Caki2 (cell line): Measurements from ENCODE around the gene OR13C8. TPM values are rescaled to one million over a fixed set of nuclear protein-coding genes. Genes with fewer than 3 reads are reported as not detected.
"Not testable (repeated sequence)": the region's sequence is repeated elsewhere in the genome, so short reads cannot be mapped to it uniquely, and the experiment has no call there.

Experiments
- DNase-seq: peaks from one replicate; pipeline ENCODE4 v3.0.0-alpha.2; 2015; ENCODE audit warnings: low read depth
- in situ Hi-C: cut with HindIII; loops from 2 replicates; pipeline ENCODE4 v1.10.0; 2016; ENCODE audit warnings: low sequenced_read_pairs, low pct_unique_long_range_greater_than_20kb, mixed read lengths
- total RNA-seq: library from RNA; depleted of rRNA; stranded (reverse); fragments of >200 nt; shearing (Covaris generic); gene quantifications from 2 replicates; pipeline ENCODE4 v1.2.3, GENCODE V29; 2014; ENCODE audit warnings: low replicate concordance; rRNA removed

The OR13C8 gene
- not detected in 2 replicates for total RNA-seq

- in situ Hi-C loops, result no loop called here
- DNase-seq, result no peak
Measured at GRCh38 chr9:104568868-104569267, at the start of gene OR13C8. Gene OR13C8 (plus strand): TSS chr9:104569168. CDS start chr9:104569168, 0 bp downstream.

GRCh38 chr9:104520241-104520640, 48.7 kb upstream of the OR13C8 start:
- in situ Hi-C loops, DNase-seq: not testable (repeated sequence)

DNA sequence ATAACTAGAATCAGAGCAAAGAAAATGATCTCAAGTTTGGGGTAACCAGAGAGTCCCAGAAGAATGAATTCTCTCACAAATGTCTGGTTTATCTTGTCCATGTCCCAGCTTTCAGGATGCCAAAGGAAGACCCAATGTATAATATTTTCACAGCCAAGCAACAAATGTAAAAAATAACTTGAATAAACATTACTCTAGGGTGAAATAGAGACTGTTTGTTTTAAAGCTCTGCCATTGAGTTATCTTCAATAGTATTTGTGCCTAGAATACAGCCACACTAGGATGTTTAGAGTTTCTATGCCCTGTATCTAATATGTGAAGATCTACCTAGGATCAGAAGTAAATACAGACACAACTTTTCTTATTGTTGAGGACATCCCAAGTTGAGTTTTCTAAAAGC, 41.9 kb upstream of the OR13C8 start, which contains the start of gene OR13C4:
Gene OR13C4 (minus strand): TSS at position 101 of the 400 bp plus-strand sequence. CDS start 0 bp downstream, at position 101.
- in situ Hi-C loops, result no loop called here
- DNase-seq, result no peak

DNA sequence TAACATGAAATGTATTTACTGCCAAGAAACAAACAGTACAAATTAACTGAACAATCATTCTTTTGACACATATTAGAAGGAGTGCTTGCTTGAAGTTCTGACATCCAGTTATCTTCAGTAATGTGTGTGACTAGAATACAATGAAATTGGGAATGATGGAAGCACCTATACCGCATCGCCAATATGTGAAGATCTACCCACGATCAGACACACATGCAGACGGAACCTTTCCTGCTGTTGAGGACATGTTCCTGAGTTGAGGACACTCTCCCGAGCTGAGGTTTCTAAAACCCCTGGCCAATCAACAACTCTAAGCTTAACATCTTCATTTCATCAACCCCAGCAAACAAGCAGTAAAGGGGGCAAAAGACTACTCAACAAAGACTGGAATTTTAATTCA, 32.2 kb upstream of the OR13C8 start, which contains the start of gene OR13C3:
Gene OR13C3 (minus strand): TSS at position 101 of the 400 bp plus-strand sequence. CDS start 133 bp downstream, outside the sequence.
- in situ Hi-C loops, result no loop called here
- DNase-seq, result no peak

DNA sequence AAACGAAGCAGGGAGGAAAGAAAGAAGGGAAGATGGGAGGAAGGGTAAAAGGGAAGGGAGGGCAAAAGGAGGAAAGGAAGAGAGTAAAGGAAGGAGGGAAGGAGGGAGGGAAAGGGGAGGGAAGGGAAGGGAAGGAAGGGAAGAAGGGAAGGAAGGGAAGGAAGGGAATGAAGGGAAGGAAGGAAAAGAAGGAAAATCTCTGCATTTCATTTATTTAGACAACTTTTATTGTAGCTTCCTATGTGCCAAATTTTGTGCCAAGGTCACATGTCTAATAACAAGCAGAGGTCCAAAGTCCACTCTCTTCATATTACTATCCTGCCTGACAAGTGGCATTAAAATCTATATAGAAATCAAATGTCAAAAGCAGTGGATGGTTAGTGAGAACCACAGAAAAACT, 29.7 kb upstream of the OR13C8 start:
- in situ Hi-C loops, result no loop called here
- DNase-seq, result no peak

DNA sequence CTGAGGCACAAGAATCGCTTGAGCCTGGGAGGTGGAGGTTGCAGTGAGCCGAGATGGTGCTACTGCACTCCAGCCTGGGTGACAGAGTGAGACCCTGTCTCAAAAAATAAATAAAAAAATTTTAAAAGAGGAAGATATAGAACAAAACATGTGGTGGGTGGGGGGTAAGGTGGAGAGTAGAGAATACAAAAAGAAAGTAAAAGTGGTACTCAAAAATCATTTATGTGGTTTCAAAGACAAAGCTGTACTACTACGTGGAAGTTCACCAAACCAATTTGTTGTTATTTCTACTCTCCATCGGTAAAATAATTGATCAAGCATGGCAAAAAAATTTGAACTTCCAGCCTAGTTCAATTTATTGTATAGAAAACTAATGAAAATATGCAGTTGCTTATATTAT, 24.3 kb upstream of the OR13C8 start:
- no peak for DNase-seq
- in situ Hi-C loops, result no loop called here

DNA sequence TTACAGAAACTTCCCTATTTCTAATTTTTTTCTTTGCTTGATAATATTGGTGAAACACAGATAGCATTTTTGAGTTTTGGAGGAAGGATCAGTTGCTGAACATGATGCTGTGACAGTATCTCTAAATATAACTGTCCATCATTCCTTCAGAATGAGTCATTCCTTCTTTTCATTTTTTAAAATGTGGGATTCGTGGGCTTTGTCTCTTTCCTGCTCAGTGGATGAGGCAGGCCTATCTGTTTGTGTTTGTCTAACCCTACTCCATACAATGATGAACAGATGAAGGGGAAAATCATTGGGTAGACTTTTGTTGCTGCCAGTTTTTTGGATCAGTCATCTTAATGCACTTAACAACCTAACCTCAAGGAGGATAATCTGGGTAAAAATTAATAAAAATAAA, 15.7 kb upstream of the OR13C8 start:
- in situ Hi-C loops, result no loop called here
- DNase-seq, result no peak

GRCh38 chr9:104555521-104555920, 13.4 kb upstream of the OR13C8 start:
- in situ Hi-C loops, result no loop called here
- no peak for DNase-seq

DNA sequence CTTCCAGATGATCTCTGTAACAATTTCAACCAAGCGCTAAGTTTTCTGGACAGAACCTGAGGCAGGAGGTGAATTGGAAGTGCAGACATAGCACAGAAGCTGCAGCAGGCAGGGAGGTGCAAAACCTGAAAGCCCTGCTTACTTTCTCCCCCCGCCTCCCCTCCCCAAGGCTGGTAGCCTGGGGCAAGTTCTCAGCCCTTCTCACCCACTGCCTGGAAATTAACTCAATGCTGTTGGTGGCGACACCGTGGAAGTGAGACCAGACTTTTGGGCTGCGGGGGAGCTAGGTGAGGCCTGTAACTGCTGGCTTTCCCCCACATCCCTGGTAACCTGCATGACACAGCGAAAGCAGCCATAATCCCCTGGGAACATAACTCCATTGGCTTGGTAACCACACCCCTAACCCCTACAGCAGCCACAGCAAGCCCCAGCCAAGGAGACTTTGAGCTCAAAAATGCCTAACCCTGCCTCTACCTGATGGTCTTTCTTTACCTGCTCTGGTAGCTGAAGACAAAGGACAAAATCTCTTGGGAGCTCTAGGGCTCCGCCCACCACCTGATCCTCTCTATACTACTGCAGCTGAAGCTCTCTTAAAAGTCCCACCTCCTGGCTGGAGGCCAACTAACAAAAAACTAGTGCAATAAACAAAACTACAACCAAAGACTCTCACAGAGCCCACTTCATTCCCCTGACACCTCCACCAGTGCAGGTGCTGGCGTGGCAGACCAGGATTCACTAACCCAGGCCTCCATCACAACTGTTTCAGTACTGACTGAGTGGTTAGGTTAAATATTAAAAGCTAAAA, 11.9 kb upstream of the OR13C8 start:
- no peak for DNase-seq
- in situ Hi-C loops, result no loop called here

DNA sequence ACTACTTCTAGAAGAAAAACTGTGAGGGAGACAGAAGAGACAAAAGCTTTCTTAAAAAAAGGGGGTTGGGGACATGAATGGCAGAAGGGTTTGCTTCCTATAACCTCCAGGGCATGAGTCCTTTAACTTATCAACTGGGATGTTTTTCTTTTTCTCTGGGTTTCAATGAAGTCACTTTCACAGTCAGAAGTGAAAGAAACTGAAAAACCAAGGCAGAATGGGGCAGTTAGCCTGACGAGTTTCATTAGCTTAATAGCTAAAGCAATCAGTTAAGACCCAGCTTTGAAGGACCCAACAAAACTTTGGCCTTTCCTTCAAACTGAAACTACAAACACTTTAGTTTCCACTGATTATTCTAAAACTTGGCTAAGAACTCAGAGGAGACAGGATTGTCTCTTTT, 4.6 kb upstream of the OR13C8 start:
- in situ Hi-C loops, result no loop called here
- DNase-seq, result no peak

DNA sequence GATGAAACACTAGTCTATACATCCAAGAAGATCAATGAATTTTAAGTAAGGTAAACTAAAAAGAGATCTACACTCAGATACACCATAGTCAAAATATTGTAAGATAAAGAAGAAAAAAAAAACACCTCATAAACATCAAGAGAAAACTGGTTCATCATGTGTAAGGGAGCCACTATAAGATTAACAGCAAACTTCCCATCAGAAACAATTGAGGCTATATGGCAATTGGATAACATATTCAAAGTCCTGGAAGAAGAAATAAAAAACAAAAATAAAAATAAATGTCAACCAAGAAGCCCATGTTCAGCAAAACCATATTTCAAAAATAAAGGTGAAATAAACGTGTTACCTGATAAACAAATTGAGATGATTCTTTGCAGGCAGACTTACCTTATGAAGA, 3.6 kb downstream of the OR13C8 start:
- in situ Hi-C loops, result no loop called here

GRCh38 chr9:104575456-104575855, 6.5 kb downstream of the OR13C8 start:
- no peak for DNase-seq

More for the DNA sequence above, 3.6 kb downstream of the OR13C8 start:
- DNase-seq, result no peak

DNA sequence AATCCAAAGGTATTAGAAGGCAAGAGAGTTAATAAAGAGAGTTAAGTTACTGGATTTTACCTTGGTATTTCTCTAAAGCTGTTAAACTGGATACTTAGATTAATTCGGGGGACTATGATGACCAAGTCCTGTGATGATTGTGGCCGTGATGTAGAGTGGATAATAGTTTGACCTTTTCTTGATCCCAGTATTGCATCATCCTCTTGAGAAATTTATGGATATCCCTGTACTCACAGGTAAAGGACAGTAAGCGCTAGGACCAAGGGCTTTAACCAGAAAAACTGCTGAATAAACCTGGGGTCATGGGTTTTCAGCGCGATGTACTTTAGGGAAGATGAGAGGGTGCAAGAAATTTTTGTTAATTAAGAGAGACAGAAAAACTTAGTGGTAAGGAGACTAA, 8.3 kb downstream of the OR13C8 start:
- in situ Hi-C loops, result no loop called here
- DNase-seq, result no peak

More at GRCh38 chr9:104575456-104575855, 6.5 kb downstream of the OR13C8 start:
- in situ Hi-C loops, result no loop called here

DNA sequence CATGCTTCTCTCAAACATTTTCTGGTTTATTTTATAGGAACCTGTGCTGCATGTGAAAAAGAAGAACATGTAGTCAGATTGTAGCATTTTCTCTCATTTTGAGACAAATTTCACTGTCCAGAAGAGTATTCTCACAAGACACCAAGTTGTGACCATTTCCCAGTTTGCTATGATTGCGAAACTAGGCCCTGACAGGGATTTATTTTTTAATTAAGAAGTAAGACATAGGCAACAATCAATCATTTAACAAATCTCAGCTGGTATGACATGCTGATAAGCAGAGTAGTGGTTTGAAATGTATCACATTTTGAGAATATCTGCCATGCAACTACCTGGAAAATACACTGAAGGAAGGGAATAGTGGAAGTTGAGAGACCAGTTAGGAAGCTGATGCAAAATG, 11.6 kb downstream of the OR13C8 start:
- in situ Hi-C loops, result no loop called here
- DNase-seq, result no peak

GRCh38 chr9:104586496-104587180, 17.7 kb downstream of the OR13C8 start:
- DNase-seq, result no peak
- in situ Hi-C loops, result no loop called here

GRCh38 chr9:104589626-104590025, 20.7 kb downstream of the OR13C8 start:
- in situ Hi-C loops, result no loop called here
- no peak for DNase-seq

GRCh38 chr9:104598749-104599148, 29.8 kb downstream of the OR13C8 start:
- in situ Hi-C loops, result not testable (repeated sequence)

DNA sequence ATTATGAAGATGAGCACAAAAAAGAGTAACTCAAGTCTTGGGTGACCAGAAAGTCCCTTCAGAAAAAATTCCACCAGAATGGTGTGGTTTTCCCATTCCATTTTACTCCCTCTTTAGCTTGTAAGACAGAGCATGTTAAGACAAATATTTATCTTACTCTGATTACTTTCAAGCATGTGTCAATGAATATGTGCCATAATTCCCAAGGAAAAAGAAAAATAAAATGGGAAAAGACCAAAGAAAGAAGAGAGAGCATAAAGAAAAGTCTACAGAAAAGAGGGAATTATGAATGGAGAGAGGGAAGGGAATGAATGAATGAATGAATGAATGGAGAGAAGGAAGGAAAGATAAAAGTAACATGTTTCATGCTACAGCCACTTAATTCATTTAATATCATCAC, 30.3 kb downstream of the OR13C8 start, which contains the start of gene OR13C5:
Gene OR13C5 (minus strand): TSS at position 101 of the 400 bp plus-strand sequence. CDS start 0 bp downstream, at position 101.
- in situ Hi-C loops, DNase-seq: not testable (repeated sequence)

More at GRCh38 chr9:104598749-104599148, 29.8 kb downstream of the OR13C8 start:
- DNase-seq, result not testable (repeated sequence)

GRCh38 chr9:104604801-104605200, 35.8 kb downstream of the OR13C8 start:
- no peak for DNase-seq
- in situ Hi-C loops, result no loop called here
